GM18520 (cell line): Measurements from ENCODE around the gene CDC42EP1.

Experiments used
- ATAC-seq: cut with Tn5 transposase; IDR thresholded peaks from one replicate; pipeline ENCODE4 v1.9.1; 2021; ENCODE audit not compliant: unreplicated experiment

Gene CDC42EP1

GRCh38 chr22:37559521-37559900, 769 bp upstream of the CDC42EP1 start:
- ATAC-seq = no peak

- no peak for ATAC-seq
Observed at GRCh38 chr22:37560608-37561211, 430 bp downstream of the CDC42EP1 start.

- no peak for ATAC-seq
Observed at GRCh38 chr22:37561212-37562048, 1.1 kb downstream of the CDC42EP1 start.

GRCh38 chr22:37562049-37562875, 2.0 kb downstream of the CDC42EP1 start:
- ATAC-seq = no peak

GRCh38 chr22:37563153-37564081, 3.1 kb downstream of the CDC42EP1 start:
- no peak for ATAC-seq

GRCh38 chr22:37564111-37564711, 3.9 kb downstream of the CDC42EP1 start:
- no peak for ATAC-seq

- no peak for ATAC-seq
Observed at GRCh38 chr22:37565830-37566229, 5.5 kb downstream of the CDC42EP1 start.

- ATAC-seq = no peak
Observed at GRCh38 chr22:37566329-37566837, 6.1 kb downstream of the CDC42EP1 start.

GRCh38 chr22:37566903-37567798, 6.9 kb downstream of the CDC42EP1 start:
- ATAC-seq = no peak

GRCh38 chr22:37568012-37568411, 7.7 kb downstream of the CDC42EP1 start:
- no peak for ATAC-seq

- ATAC-seq = no peak
Observed at GRCh38 chr22:37568448-37569008, 8.2 kb downstream of the CDC42EP1 start.

GRCh38 chr22:37569009-37569920, 9.0 kb downstream of the CDC42EP1 start:
- ATAC-seq = no peak

- ATAC-seq = no peak
Observed at GRCh38 chr22:37569921-37570660, 9.8 kb downstream of the CDC42EP1 start.

GRCh38 chr22:37570661-37570976, 10.3 kb downstream of the CDC42EP1 start:
- ATAC-seq = no peak

GRCh38 chr22:37571258-37571991, 11.1 kb downstream of the CDC42EP1 start:
- ATAC-seq = no peak

GRCh38 chr22:37571992-37572373, 11.7 kb downstream of the CDC42EP1 start:
- ATAC-seq = no peak
